Thoracic aorta (tissue), 2 donors: ENCODE measurements around the gene PARD6B. TPM values are rescaled to one million over a fixed set of nuclear protein-coding genes. Genes with fewer than 3 reads are reported as not detected.

Experiments used
- ATAC-seq: fragments of 150-250 bp; one replicate; pipeline ENCODE4 v1.8.0; 2017; ENCODE audit warnings: low read depth; ENCODE audit not compliant: insufficient number of reproducible peaks, low FRiP score
- DNase-seq: peaks from one replicate; pipeline ENCODE4 v3.0.0-alpha.2; 2020; ENCODE audit warnings: low spot score
- H3K27ac ChIP-seq, 2 donors: fragments of 200-600 bp; sonication (generic); 1 replicate in 1 of 2; 2 replicates in 1 of 2; pipeline ENCODE4 v1.5.1; 2016; ENCODE audit warnings: mild to moderate bottlenecking in 2 of 2, moderate library complexity in 2 of 2
- H3K27me3 ChIP-seq: fragments of 200-600 bp; sonication (generic); replicated peaks from 2 replicates; pipeline ENCODE4 v1.6.0; 2016; ENCODE audit warnings: mild to moderate bottlenecking; ENCODE audit not compliant: insufficient read depth
- H3K36me3 ChIP-seq: fragments of 200-600 bp; sonication (generic); one replicate; pipeline ENCODE4 v1.5.1; 2016
- H3K4me1 ChIP-seq, 2 donors: fragments of 200-600 bp; sonication (generic); 1 replicate in 1 of 2; 2 replicates in 1 of 2; pipeline versions ENCODE4 v1.5.1 to v1.6.0; 2016; ENCODE audit warnings: low read depth in 2 of 2, mild to moderate bottlenecking in 1 of 2; ENCODE audit not compliant: control insufficient read depth in 1 of 2
- H3K4me3 ChIP-seq: fragments of 200-600 bp; sonication (generic); 2 replicates; pipeline ENCODE4 v1.5.1; 2016; ENCODE audit warnings: mild to moderate bottlenecking
- H3K9me3 ChIP-seq: fragments of 200-600 bp; sonication (generic); 2 replicates; pipeline ENCODE4 v1.5.1; 2016
- CTCF ChIP-seq: fragments of 200-600 bp; sonication (generic); IDR thresholded peaks from one replicate; pipeline ENCODE4 v1.5.1; 2019; ENCODE audit warnings: antibody characterized with exemption
- total RNA-seq, 2 donors: library from RNA; depleted of rRNA; stranded (reverse); fragments of >200 nt; gene quantifications; one replicate each; pipeline versions ENCODE4 v1.1.0 to v1.2.3, GENCODE V29; 2016

The PARD6B gene
- total RNA-seq, 2 donors from 2014 or later, result 2.8 to 10.7 TPM

GRCh38 chr20:50744143-50744792 lies 12.9 kb downstream of the PARD6B start:
- H3K9me3 ChIP-seq, result no peaks in the 10 kb centered on the region
- H3K36me3 ChIP-seq, result no peaks in the 10 kb centered on the region
- H3K27me3 ChIP-seq, result no peaks in the 10 kb centered on the region
- H3K4me3 ChIP-seq, result no peak overlapping the region
- H3K4me1 ChIP-seq, result peaks cover 0 to 22% of the 10 kb centered on the region in 2 donors
- peak overlapping the region; percentile 74 to 88 for H3K27ac ChIP-seq
- peak; percentile 32 for TF ChIP-seq CTCF
- DNase-seq (peak; percentile 27), ATAC-seq (peak; percentile 91)

GRCh38 chr20:50745634-50746137 lies 14.3 kb downstream of the PARD6B start:
- Histone ChIP-seq H3K4me3 (no peak overlapping the region), H3K27ac (no peak overlapping the region), H3K36me3 (no peaks in the 10 kb centered on the region), H3K4me1 (peaks cover 0 to 22% of the 10 kb centered on the region in 2 donors), H3K27me3 (no peaks in the 10 kb centered on the region), H3K9me3 (no peaks in the 10 kb centered on the region)
- no peak for DNase-seq
- TF ChIP-seq CTCF, result no peak
- no peak for ATAC-seq

GRCh38 chr20:50746138-50746940 lies 15.0 kb downstream of the PARD6B start:
- Histone ChIP-seq H3K27ac (no peak overlapping the region), H3K4me1 (peaks cover 0 to 22% of the 10 kb centered on the region in 2 donors)

GRCh38 chr20:50747275-50747674 lies 15.9 kb downstream of the PARD6B start:
- H3K4me1 ChIP-seq, result peaks cover 0 to 22% of the 10 kb centered on the region in 2 donors
- H3K36me3 ChIP-seq, result no peaks in the 10 kb centered on the region
- H3K9me3 ChIP-seq, result no peaks in the 10 kb centered on the region
- ATAC-seq, result no peak
- DNase-seq, result no peak
- no peak for TF ChIP-seq CTCF
- no peak overlapping the region for H3K4me3 ChIP-seq
- H3K27me3 ChIP-seq, result no peaks in the 10 kb centered on the region
- no peak overlapping the region for H3K27ac ChIP-seq

More at GRCh38 chr20:50746138-50746940, 15.0 kb downstream of the PARD6B start:
- DNase-seq, result no peak
- H3K27me3 ChIP-seq, result no peaks in the 10 kb centered on the region
- no peaks in the 10 kb centered on the region for H3K9me3 ChIP-seq
- no peak overlapping the region for H3K4me3 ChIP-seq
- no peak for TF ChIP-seq CTCF
- no peak for ATAC-seq
- no peaks in the 10 kb centered on the region for H3K36me3 ChIP-seq

- Histone ChIP-seq H3K27me3 (no peaks in the 10 kb centered on the region), H3K4me3 (no peak overlapping the region), H3K4me1 (peaks cover 0 to 8% of the 10 kb centered on the region in 2 donors), H3K36me3 (no peaks in the 10 kb centered on the region), H3K9me3 (no peaks in the 10 kb centered on the region), H3K27ac (no peak overlapping the region)
- ATAC-seq (no peak), DNase-seq (no peak)
- TF ChIP-seq CTCF, result no peak
These were observed 18.8 kb downstream of the PARD6B start for GRCh38 chr20:50750145-50750671.
